SH-SY5Y (cell line): Measurements from ENCODE around the gene EVA1A.

Experiments
- GATA2 ChIP-seq: IDR thresholded peaks from 2 replicates; pipeline ENCODE4 v1.6.1; 2011; ENCODE audit warnings: mild to moderate bottlenecking, low read depth, low read length
- GATA3 ChIP-seq: IDR thresholded peaks from 2 replicates; pipeline ENCODE4 v1.6.1; 2011; ENCODE audit warnings: low read depth, mild to moderate bottlenecking, low read length, moderate library complexity

- TF ChIP-seq GATA3 (no peak), GATA2 (no peak)
These were observed 41.9 kb downstream of the EVA1A start for GRCh38 chr2:75518638-75519465.
